ENCODE measurements around the gene EXOC3L4. TPM values are rescaled to one million over a fixed set of nuclear protein-coding genes. Genes with fewer than 3 reads are reported as not detected.

EXOC3L4 gene
- total and polyA plus RNA-seq, 9 of the 15 experiments (the other 6 are each of a cell fraction or from before 2014, with no cell fraction given): 0.10 to 6.7 (median 0.98) TPM; not detected in 1

GRCh38 chr14:103116636-103117035, 22.1 kb downstream of the EXOC3L4 start (continued):
- no peak for TF ChIP-seq RERE (CRISPR knock-in tag; IDR thresholded peaks at IDR 0.05; ENCODE audit: borderline replicate concordance)
- no peak for TF ChIP-seq U2AF2 (optimal IDR thresholded peaks at IDR 0.05; ENCODE audit: low read depth, low read length)
- TF ChIP-seq ELK3 (CRISPR knock-in tag; IDR thresholded peaks at IDR 0.05): no peak
- no peak for TF ChIP-seq DPF2 (IDR thresholded peaks at IDR 0.05)
- no peak for TF ChIP-seq PCBP1 (IDR thresholded peaks at IDR 0.05; ENCODE audit: low read depth, low read length, poor library complexity, severe bottlenecking)
- peak; percentile 51 for TF ChIP-seq RBFOX2 (IDR thresholded peaks at IDR 0.05; ENCODE audit: low read depth, low read length)
- no peak for TF ChIP-seq ZFPM2 (CRISPR knock-in tag; IDR thresholded peaks at IDR 0.05)
- TF ChIP-seq C11orf30 (IDR thresholded peaks at IDR 0.05; ENCODE audit: low read depth): no peak
- TF ChIP-seq STAT6 (CRISPR knock-in tag; IDR thresholded peaks at IDR 0.05): no peak
- TF ChIP-seq ZNF232 (CRISPR knock-in tag; IDR thresholded peaks at IDR 0.05): no peak
- no peak for TF ChIP-seq KLF6 (CRISPR knock-in tag; IDR thresholded peaks at IDR 0.05; ENCODE audit: borderline replicate concordance)
- TF ChIP-seq HNRNPL (IDR thresholded peaks at IDR 0.05; ENCODE audit: low read depth, low read length): no peak
- TF ChIP-seq MAFK (IDR thresholded peaks at IDR 0.05; ENCODE audit: low read length): no peak
- TF ChIP-seq ESRRA (IDR thresholded peaks at IDR 0.05; ENCODE audit: borderline replicate concordance, low read depth): no peak
- TF ChIP-seq HOMEZ (CRISPR knock-in tag; IDR thresholded peaks at IDR 0.05): no peak
- TF ChIP-seq KDM1A (IDR thresholded peaks at IDR 0.05): no peak
- TF ChIP-seq EP400 (IDR thresholded peaks at IDR 0.05): peak; percentile 29; the same call in 1 of the 2 replicates
- 0 out of 2 replicates have a peak, but pooled peaks have one; percentile 19 for TF ChIP-seq MTA1 (IDR thresholded peaks at IDR 0.05; ENCODE audit: borderline replicate concordance)
- TF ChIP-seq ERF (CRISPR knock-in tag; IDR thresholded peaks at IDR 0.05): no peak
- TF ChIP-seq MTF1 (CRISPR knock-in tag; IDR thresholded peaks at IDR 0.05; ENCODE audit: borderline replicate concordance): no peak
